SW 1271 (cell line): ENCODE measurements around the gene TBPL2.
"Not testable (repeated sequence)": the region's sequence is repeated elsewhere in the genome, so short reads cannot be mapped to it uniquely, and the experiment has no call there.

Source experiments
- DNase-seq, 2 experiments: peaks; one replicate each; lab custom pipeline; 2025; lab: John Stamatoyannopoulos, UW

TBPL2 gene

DNA sequence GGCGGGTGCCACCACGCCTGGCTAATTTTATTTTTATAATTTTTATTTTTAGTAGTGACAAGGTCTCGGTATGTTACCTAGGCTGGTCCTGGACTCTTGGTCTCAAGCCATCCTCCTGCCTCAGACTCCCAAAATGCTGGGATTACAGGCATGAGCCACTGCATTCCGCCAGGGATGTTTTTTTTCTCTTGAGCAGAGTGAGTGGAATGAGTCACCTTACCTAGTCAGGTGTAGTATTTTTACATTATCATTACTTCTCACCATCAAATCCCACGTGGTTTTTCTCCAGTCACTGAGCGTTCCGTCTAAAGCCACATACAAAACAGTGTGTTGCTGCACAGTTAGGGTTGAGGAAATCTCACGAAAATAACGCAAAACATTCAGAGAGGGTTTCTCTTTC is 870 bp upstream of the TBPL2 start:
- no peak for DNase-seq

DNA sequence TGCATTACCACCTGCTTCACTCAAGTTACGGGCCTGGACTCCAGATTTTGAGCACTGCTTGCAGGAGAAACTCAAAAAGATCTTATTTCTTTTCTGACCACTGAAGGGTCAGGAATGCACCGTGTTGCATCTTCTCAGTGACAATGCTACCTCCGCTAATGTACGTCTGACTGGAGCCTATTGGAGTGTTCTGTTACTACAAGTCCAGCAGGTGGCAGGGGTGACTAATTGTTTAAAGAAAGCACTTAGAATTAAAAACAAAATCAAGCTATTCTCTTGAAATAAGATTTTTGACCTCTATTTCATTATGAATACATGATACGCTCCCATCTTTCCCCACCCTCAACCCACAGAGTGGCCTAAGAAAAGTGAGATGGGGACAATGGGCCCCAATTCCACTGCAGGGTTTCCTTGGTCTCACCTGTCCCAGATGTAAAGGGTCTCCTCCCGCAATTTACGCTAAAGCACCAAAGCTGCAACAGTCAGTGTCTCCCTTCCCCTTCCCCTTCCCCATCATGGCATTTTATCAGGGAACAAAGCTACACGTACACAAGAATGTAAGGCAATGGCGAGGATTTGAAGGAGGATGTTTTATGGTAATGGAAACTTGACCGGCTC is 2.2 kb downstream of the TBPL2 start:
- DNase-seq: peak in 1 of 2 experiments; percentile 55

DNA sequence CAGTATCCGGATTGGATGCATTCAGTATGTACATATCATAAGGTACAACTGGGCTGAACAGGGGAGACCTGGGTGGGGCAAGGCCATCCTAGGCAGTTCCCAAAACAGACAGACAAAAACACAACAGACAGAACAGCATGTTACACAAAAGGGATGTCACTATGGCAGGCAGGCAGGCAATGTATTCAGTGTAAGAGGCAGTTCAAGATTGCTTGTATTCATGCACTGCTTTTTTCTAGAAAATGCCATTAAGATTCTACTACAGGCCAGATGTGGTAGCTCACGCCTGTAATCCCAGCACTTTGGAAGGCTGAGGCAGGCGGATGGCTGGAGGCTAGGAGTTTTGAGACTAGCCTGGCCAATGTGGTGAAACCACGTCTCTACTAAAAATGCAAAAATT is 3.5 kb downstream of the TBPL2 start:
- no peak for DNase-seq

DNA sequence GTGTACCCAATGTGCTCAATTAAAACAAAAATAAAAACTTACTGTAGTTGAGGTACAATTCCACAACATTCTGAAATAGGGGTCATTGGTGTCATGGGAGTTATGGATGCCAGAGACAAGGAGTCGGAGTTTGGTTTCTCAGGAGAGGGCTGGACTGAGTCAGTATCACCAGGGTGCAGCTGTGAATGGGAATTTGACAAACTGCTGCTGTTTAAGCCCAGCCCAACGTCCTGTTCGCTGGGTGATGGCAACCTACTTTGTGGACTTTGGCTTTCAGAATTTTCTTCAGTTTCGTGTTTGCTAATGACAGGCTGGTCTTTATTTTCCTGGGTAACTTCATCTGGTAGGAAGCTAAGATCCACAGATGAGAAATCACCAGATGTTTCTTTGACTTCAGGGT is 3.9 kb downstream of the TBPL2 start:
- no peak for DNase-seq

DNA sequence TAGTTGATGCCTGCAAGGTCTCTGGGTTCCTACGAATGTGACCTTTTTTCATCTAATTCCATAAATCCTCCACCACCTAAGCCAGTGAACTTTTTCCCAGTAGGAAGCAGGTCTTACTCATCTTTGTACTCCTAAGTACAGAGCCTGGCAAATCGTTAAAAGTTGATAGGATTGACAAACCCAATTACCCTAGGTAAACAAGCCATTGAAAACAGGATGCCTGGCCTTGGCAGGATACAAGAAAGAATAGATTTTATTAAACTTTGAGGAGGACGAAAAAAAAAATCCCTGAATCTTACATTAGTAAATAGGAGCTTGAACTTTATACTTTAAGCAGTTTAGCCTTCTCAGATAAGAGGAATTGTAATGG is 5.6 kb downstream of the TBPL2 start:
- DNase-seq: no peak

DNA sequence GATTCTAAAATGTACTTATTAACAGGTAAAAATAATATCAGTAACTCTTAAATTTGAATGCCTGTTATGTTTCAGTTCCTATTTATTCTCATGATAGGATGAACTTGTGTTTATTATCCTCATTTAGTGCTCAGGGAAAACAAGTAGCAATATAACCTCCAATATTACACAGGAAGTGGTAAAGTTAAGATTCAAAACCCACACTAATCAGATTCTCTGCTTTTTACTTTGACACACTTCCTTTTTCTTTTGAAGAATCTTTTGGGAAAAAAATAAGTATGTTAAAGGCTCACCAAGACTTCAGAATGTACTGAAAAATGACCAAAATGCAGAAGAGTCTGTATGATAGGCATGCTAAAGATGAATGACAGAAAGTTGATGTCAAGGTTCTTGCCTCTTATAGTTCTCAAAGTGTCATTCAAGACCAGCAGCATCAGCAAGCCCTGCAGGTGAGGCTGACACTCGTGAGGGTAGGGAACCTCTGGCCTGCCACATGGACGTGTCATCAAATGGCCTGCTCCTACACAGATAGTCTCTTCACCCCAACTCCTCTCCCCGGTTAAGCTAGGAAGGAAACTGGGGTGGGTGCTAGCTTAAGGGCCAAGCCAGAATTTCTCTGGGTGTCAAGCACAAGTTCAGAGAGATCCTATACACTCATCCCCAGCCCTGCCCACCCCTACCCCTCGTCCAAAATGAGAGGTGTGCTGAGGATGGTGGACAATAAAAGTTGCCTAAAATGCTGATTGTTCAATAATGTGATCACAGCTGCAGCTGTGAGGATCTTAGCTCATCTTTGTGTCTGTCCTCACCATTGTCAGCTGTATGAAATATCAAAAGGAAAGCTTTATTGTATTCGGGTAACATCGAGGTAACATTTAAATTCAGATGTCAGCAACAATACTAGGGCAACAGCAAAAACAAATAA is 6.3 kb downstream of the TBPL2 start:
- DNase-seq: no peak

DNA sequence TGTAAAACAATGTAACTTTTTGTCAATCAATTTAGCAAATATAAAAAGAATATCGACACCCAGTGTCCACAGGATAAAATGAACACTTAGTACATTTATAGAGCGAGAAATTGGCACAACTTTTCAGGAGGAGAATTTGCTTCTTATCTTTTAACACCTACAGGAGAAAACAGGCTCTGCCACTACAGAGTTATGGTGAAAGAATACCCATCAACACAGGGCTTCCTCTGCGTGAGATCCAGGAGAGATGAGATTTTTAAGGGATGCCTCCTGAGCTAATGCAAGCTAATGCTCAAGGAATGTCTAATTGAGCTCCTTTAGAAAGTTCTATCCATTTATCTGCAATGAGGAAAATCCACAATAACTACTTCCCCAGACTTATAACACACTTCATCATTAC is 7.8 kb downstream of the TBPL2 start:
- no peak for DNase-seq

DNA sequence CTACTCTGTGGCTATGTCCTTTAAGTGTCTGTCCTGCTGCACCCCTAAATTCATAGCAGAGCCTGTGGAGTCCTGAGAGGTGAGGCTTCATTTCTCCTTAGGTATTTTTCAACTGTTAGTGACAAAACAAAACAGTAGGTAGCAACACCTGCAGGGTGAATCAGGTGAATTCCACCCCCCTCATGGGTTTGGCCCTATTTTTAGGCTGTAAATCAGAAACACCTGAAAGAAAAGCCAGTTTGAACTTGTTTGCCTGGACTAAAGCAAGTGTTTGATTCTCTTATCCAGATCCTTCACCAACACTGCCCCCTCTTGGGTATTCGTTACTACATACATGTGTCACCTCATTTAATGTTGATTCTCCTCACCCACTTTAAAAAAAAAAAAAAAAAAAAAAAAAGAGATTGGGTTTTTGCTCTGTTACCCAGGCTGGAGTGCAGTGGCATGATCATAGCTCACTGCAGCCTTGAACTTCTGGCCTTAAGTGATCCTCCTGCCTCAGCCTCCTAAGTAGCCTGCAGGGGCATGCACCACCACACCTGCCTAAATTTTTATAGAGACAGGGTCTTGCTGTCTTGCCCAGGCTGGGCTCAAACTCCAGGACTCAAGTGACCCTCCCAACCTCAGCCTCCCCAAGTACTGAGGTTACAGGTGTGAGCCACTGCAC is 10.3 kb downstream of the TBPL2 start:
- DNase-seq: peak in 1 of 2 experiments; percentile 64

DNA sequence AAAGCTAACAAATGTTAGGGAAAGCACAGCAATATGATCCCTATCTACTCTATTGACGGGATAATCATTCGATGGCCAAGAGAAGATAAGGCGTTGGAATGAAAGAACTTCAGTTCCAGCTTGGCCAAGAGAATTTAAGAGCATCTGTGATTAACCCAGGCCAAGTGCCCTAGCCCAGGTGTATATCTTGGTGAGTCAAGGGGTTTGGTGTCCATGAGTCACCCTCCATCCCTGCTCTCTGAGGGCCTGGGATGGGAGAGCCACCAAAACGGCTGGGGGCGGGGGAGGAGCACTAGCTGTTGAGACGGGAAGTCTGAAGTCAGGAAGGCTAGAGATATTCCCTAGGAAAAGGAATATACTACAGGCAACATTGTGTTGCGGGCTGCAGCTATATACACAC is 13.0 kb downstream of the TBPL2 start:
- DNase-seq: no peak

DNA sequence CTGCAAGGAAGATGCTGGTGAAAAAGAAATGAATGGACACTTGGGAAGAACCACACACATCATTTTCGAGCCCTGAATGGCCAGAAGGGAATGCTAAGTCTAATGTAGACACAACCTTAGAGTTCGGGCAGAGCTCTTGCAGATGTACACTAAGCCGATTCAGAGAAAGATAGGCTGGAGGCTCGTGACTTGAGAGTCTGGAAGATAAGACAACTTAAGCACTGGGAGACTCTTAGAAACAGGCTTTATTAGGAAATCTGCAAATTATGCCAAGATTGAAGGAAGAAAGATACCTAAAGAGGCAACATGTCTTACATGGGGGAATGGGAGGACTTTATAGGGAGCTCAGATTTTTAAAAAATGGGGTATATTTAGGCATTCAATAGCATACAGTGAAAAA is 13.5 kb downstream of the TBPL2 start:
- DNase-seq: no peak

DNA sequence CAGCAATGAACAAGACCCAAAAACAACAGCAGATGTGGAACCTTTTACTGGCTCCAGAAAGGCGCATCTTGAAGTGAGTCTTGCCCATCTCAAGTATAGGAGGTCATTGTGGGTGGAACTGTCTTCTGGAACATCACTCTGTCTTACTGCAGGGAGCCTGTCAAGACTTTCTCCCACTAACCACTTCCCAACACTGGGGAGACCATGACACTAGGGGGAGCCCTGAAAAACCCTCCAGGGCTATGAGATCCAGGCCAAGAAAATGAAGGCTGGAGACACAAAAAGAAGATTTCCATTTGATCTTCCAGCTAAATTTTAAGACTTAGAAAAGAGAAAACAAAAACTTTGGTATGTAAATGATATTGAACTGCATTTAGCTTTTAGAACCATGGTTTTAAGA is 15.3 kb downstream of the TBPL2 start:
- no peak for DNase-seq

DNA sequence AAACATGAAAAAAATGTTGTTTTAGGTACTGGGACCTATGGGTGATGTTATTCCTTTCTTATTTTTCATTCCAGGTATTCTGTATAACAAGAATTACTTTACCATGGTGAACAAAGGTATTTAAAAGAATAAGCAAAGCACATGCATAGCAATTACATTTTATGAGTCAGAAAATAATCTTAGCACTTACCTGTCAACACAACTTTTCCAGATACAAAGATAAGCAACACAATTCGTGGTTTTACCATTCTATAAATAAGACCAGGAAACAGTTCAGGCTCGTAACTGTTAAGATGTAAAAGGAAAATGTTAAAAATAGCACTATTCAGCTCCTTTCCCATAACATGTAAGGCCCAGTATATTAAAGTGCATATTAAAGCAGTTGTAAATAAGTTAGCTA is 16.4 kb downstream of the TBPL2 start:
- no peak for DNase-seq

DNA sequence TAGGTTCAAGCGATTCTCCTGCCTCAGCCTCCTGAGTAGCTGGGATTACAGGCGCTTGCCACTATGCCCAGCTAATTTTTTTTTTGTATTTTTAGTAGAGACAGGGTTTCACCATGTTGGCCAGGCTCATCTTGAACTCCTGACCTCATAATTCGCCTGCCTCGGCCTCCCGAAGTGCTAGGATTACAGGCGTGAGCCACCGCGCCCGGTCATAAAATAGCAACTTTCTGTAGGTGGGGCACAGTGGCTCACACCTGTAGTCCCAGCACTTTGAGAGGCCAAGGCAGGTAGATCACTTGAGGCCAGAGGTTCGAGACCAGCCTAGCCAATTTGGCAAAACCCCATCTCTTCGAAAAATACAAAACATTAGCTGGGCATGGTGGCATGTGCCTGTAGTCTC is 18.1 kb downstream of the TBPL2 start:
- not testable (repeated sequence) for DNase-seq

DNA sequence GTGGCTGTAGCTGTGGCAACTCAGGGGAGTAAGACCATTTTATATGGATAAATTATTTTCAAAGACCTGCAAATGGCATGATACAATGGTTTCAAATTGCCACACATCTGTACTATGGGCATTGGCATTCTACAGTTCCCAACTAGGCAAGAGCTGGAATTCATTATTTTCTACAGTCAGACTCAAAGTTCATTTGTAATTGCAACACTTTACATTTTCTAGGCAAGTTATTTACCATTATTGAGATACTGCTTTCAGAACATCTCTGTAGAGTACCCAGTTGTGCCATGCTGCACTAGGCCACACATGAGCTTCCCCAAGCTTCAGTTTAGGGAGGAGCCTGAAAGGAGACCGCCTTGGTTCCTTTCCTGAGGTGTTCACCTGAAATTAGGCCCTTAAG is 20.8 kb downstream of the TBPL2 start:
- DNase-seq: no peak

DNA sequence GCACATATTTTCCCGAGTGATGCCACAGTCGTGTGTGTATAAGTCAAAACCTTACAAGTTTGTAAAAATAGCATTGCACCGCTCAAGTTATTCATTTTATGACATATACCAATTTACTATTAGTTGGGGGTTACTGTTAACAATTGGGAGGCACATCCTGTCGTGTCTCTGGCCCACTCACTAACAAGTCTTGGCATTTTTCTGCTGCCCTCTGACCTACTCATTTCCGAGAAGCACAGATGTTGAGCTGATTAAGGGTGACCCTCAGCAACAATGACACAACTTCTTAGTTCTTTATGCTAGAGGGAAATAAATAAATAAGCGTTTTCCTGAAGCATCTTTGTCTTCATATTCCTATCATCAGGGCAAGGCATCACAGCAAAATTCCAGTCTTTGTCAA is 22.0 kb downstream of the TBPL2 start:
- DNase-seq: no peak

DNA sequence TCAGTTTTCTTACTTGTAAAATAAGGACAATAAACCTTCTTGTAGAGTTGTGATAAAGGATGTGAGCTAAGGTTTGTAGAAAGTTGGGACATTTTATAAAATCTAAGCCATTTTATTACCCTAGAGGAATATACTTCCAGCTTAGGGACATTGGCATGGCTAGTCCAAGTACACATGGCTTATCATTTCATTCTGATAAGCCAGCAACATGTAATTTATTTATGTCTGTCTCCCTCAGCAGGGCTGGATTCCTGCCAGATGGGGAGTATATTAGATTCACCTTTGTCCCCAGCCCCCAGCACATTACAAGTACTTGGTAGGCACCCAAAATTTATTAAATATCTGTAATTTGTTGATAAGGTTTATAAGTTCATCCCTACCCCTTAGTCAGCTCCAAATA is 22.5 kb downstream of the TBPL2 start:
- no peak for DNase-seq

DNA sequence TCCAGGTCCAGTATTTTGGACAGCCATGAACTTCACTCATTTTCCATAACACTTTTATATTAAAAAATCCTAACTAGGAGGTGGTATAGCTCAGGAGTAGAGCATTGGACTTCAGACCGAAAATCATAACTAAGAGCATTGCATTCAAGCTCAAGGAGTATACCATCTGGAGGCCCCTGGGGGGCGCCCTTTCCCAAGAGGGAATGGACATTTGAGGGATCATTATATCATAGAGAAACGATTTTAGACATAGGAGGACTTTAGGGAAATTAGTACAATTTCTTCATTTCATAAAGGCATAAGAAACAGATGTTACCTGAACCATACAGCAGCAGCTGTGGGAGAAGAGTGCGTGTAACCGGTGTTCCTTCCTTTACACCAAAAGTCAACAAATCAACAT is 23.6 kb downstream of the TBPL2 start:
- DNase-seq: no peak

DNA sequence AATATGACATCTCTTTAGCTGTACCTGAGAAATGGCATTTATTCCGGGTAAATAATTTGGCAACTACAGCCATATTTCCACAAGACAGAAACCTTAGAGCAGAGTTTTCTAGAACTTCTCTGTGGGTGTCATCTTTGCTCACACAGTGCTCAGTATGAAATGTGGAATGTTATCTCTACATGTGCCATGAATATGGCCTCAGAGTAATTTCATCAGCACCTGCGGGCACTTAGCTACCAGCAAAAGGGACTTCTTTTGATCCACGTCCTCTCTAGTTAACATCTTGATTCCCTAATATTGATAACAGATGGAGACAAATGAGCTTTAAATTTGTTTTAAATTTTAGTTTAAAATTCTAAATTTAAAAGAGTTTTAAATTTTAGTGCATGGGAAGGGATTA is 25.9 kb downstream of the TBPL2 start:
- DNase-seq: no peak

DNA sequence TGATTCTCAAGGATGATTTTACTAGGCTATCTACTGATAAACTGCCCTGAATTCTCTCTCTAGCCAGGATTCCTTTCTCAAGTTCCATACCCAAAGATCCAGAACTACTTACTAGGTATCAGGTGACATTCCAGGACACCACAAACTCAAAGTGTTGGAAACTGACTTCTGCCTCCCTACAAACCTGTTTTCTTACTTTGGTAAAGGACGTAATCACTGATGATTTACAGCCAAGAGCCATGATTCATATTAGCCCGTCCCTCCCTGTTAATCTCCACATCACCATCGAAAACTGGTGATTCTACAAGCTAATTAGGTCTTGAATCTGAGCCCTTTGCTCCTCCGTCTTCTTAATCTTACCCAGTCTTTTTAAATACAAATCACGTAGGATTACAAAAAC is 27.7 kb downstream of the TBPL2 start:
- DNase-seq: no peak

DNA sequence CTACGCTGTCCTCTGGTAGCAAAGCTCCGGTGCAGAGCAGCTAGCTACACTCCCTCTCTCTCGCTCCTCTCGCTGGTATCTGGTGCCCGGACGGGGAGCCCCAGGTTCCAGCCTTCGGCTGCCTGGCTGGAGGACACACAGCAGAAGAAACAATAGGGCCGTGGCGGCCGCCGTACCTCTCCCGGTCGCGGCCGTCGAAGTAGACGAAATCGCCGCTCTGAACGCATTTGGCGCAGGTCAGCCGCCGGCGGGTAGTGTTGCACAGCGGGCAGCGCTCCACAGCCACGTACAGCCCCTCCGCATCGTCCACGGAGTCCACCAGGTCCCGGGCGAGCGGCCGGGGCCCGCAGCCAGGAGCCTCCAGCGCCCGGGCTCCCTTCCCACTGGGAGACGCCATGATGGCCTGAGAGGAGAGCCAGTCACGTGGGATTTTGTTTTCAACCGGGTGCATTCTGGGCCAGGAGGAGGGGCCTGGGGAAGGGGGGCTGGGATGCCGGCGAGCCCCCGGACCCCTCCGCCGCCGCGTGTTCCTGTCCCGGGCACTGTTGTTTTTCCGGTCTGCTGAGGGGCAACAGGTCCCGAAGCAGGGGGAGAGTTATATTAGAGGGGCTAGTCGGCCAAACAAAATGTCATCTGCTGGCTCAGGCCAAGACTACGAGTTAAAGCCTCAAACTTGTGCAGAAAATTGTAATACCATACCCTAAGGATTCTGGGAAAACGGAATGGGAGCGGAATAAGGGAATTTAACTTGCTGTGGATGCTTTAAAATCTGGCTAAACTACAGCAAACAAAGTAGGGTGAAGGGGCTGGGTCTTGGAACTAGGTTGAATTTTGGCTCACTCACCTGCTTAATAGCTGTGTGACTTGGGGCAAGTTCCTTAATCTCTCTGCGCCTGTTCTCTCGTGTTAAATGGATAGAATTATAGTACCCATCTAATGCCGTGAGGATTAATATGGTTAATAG is 28.7 kb downstream of the TBPL2 start, which contains the start of gene ATG14:
ATG14 (minus strand) TSS at position 405 of the 964 bp plus-strand sequence; CDS start at position 397, 8 bp downstream.
- DNase-seq: peak; percentile 44 to 87

DNA sequence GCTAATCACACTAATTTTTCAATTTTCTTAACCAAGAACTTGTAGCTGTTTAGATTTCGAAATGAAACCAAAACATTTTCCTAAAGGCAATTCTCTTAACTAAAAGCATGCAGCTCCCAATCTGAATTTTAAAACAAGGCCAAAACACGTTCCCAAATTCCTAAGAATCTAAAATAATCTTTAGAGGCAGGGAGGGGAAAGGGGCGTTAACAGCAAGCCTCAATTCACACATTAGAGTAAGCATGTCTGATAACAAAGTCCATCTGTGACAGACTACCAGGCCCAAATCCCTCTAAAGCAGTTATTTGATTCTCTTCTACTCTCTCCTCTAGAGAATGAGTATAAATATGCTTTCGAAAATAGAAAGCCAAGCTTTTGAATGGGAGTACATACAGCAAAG is 29.5 kb downstream of the TBPL2 start:
- DNase-seq: no peak
